Smooth muscle cell (in vitro differentiated cells): Measurements from ENCODE around the gene CWH43. TPM values are rescaled to one million over a fixed set of nuclear protein-coding genes. Genes with fewer than 3 reads are reported as not detected.

Experiments used
- DNase-seq: peaks from one replicate; lab custom pipeline; 2025; ENCODE audit not compliant: unreplicated experiment; lab: John Stamatoyannopoulos, UW
- H2AFZ ChIP-seq: fragments of 200-600 bp; sonication (generic); 2 replicates; pipeline ENCODE4 v1.6.0; 2016; ENCODE audit warnings: antibody characterized with exemption, low read depth, mild to moderate bottlenecking
- H3F3A ChIP-seq: fragments of 200-600 bp; sonication (generic); 2 replicates; pipeline ENCODE4 v1.6.0; 2017; ENCODE audit warnings: antibody characterized with exemption, low read depth
- H3K27ac ChIP-seq: fragments of 200-600 bp; sonication (generic); 2 replicates; pipeline ENCODE4 v1.5.1; 2016; ENCODE audit warnings: low read depth, mild to moderate bottlenecking
- H3K27me3 ChIP-seq: fragments of 200-600 bp; sonication (generic); 2 replicates; pipeline ENCODE4 v1.6.1; 2016; ENCODE audit warnings: low read depth, mild to moderate bottlenecking
- H3K36me3 ChIP-seq: fragments of 200-600 bp; sonication (generic); 2 replicates; pipeline ENCODE4 v1.5.1; 2016; ENCODE audit warnings: low read depth
- H3K4me1 ChIP-seq: fragments of 200-600 bp; sonication (generic); 2 replicates; pipeline ENCODE4 v1.5.1; 2016; ENCODE audit warnings: low read depth
- H3K4me2 ChIP-seq: fragments of 200-600 bp; sonication (generic); 2 replicates; pipeline ENCODE4 v1.6.0; 2016; ENCODE audit warnings: mild to moderate bottlenecking
- H3K4me3 ChIP-seq: fragments of 200-600 bp; sonication (generic); 2 replicates; pipeline ENCODE4 v1.5.1; 2016; ENCODE audit warnings: mild to moderate bottlenecking
- H3K79me2 ChIP-seq: fragments of 200-600 bp; sonication (generic); 2 replicates; pipeline ENCODE4 v1.6.0; 2016; ENCODE audit warnings: low read depth, mild to moderate bottlenecking
- H3K9ac ChIP-seq: fragments of 200-600 bp; sonication (generic); 2 replicates; pipeline ENCODE4 v1.6.0; 2016; ENCODE audit warnings: low read depth
- H3K9me3 ChIP-seq: fragments of 200-600 bp; sonication (generic); replicated peaks from 2 replicates; pipeline ENCODE4 v1.5.1; 2016; ENCODE audit warnings: low read depth
- H4K20me1 ChIP-seq: fragments of 200-600 bp; sonication (generic); 2 replicates; pipeline ENCODE4 v1.6.0; 2016; ENCODE audit warnings: low read depth
- WGBS: methylation state at CpG from one replicate; pipeline ENCODE4 v1.1.7; 2016; ENCODE audit warnings: low lambda C conversion rate; 5-methylcytosine and 5-hydroxymethylcytosine counted together
- polyA plus RNA-seq: library from polyadenylated mRNA; unstranded; fragments of >200 nt; fragmentation: Nextera tagmentation; extraction: Ambion mirVana; gene quantifications from 2 replicates; pipeline ENCODE4 v1.2.1, GENCODE V29; 2016
- total RNA-seq: library from RNA; depleted of rRNA; stranded (reverse); fragments of >200 nt; gene quantifications from 2 replicates; pipeline ENCODE4 v1.2.3, GENCODE V29; 2014
- TF ChIP-seq, protein P1 (sequence below): fragments of 200-600 bp; sonication (generic); IDR thresholded peaks from 2 replicates; pipeline ENCODE4 v1.5.1; 2017; ENCODE audit warnings: borderline replicate concordance, mild to moderate bottlenecking, antibody characterized with exemption; ENCODE audit not compliant: insufficient read depth, poor library complexity, severe bottlenecking

Gene CWH43
- total and polyA plus RNA-seq, 2 experiments from 2014 or later: 0.50 to 7.2 TPM

DNA sequence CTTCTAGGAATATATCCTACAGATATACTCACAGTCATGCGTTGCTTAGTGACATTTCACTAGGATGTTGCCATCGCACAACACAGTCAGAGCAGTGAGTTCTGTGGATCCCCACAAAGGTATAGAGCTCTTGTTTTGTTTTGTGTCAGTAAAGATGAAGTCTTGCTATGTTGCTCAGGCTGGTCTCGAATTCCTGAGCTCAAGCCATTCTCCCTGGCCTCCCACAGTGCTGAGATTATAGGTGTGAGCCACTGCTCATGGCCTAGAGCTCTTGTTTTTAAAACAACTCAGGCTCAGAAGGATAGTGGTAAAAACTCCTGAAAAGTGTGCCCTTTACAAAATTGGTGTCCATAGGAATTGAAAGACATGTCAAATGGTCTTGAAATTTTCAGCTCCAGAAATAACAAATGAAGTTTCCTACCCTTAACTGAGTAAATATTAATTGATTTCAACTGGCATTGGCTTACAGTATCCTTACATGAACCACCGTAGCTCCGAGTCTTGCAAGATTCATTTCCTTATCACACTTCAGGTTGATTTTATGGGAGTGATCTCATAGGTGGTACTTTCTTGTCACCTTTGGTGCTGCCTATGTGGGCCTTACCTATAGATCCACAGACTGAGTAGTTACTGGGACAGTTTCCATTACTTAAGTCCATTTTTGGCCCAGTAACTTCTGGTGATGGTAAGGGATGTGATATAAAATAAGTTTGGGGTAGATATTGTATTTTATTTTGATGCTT is 3.6 kb downstream of the CWH43 start:
- DNase-seq: no peak
- Histone ChIP-seq H3K79me2 (no peaks in the 10 kb centered on the region), H4K20me1 (no peaks in the 10 kb centered on the region), H2AFZ (no peak overlapping the region), H3K36me3 (no peaks in the 10 kb centered on the region), H3K4me1 (no peaks in the 10 kb centered on the region), H3K27ac (no peak overlapping the region), H3K9me3 (no peaks in the 10 kb centered on the region), H3K9ac (no peak overlapping the region), H3K4me3 (no peak overlapping the region), H3K4me2 (no peak overlapping the region), H3F3A (no peaks in the 10 kb centered on the region), H3K27me3 (peaks cover 41% of the 10 kb centered on the region)
- WGBS: 70% methylated on average over 5 of the region's 5 CpGs
- TF ChIP-seq, protein P1, sequence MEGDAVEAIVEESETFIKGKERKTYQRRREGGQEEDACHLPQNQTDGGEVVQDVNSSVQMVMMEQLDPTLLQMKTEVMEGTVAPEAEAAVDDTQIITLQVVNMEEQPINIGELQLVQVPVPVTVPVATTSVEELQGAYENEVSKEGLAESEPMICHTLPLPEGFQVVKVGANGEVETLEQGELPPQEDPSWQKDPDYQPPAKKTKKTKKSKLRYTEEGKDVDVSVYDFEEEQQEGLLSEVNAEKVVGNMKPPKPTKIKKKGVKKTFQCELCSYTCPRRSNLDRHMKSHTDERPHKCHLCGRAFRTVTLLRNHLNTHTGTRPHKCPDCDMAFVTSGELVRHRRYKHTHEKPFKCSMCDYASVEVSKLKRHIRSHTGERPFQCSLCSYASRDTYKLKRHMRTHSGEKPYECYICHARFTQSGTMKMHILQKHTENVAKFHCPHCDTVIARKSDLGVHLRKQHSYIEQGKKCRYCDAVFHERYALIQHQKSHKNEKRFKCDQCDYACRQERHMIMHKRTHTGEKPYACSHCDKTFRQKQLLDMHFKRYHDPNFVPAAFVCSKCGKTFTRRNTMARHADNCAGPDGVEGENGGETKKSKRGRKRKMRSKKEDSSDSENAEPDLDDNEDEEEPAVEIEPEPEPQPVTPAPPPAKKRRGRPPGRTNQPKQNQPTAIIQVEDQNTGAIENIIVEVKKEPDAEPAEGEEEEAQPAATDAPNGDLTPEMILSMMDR: no peak

DNA sequence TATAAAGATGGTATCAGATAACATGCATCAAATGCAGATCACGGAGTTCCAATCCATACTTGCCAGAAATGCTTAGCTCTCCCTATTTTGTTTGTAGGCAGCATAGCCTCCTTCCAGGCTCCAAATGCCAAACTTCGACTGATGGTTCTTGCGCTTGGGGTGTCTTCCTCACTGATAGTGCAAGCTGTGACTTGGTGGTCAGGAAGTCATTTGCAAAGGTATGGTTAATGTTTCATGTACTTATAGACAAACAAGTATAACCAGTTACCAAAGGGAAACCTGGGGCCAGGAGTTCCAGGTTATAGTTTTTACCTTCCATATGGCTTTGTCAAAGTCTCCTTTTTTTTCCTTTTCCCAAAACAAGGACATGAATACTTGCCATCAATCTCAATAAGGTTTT is 5.3 kb downstream of the CWH43 start:
- 59% methylated on average over 3 of the region's 3 CpGs for WGBS
- no peaks in the 10 kb centered on the region for H3F3A ChIP-seq
- H3K4me2 ChIP-seq: no peak overlapping the region
- no peak overlapping the region for H3K27ac ChIP-seq
- TF ChIP-seq, protein P1: no peak
- no peak overlapping the region for H3K9ac ChIP-seq
- H4K20me1 ChIP-seq: no peaks in the 10 kb centered on the region
- H3K4me3 ChIP-seq: no peak overlapping the region
- H3K79me2 ChIP-seq: no peaks in the 10 kb centered on the region
- H2AFZ ChIP-seq: no peak overlapping the region
- H3K27me3 ChIP-seq: peaks cover 24% of the 10 kb centered on the region
- H3K36me3 ChIP-seq: no peaks in the 10 kb centered on the region
- H3K4me1 ChIP-seq: no peaks in the 10 kb centered on the region
- H3K9me3 ChIP-seq: no peaks in the 10 kb centered on the region
- DNase-seq: no peak

DNA sequence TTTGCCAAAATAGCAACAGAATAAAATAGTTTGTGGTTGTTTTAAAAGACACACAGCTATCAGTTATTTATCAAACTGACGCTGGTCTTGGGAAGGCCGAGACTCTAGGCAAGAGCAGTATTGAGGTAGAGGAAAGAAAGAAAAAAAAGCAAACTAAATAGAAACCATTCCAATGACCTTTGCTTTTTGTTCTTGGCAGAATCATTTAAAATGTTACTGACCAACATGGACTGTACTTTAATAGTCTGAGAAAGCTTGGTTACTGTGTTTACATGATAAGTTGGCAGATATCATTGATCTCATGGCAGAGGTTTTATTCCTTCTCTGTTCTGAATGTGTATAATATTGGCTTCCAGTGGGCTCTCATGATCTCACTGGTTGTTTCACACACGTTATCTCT is 11.9 kb downstream of the CWH43 start:
- Histone ChIP-seq H3K4me2 (no peak overlapping the region), H3K36me3 (no peaks in the 10 kb centered on the region), H3K79me2 (no peaks in the 10 kb centered on the region), H3K9me3 (peaks cover 5% of the 10 kb centered on the region), H3K4me3 (no peak overlapping the region), H3K9ac (no peak overlapping the region), H2AFZ (no peak overlapping the region), H3K27me3 (no peaks in the 10 kb centered on the region), H3K27ac (no peak overlapping the region), H3F3A (no peaks in the 10 kb centered on the region), H3K4me1 (no peaks in the 10 kb centered on the region), H4K20me1 (no peaks in the 10 kb centered on the region)
- no peak for DNase-seq
- TF ChIP-seq, protein P1: no peak
- 66% methylated on average over 3 of the region's 3 CpGs for WGBS

DNA sequence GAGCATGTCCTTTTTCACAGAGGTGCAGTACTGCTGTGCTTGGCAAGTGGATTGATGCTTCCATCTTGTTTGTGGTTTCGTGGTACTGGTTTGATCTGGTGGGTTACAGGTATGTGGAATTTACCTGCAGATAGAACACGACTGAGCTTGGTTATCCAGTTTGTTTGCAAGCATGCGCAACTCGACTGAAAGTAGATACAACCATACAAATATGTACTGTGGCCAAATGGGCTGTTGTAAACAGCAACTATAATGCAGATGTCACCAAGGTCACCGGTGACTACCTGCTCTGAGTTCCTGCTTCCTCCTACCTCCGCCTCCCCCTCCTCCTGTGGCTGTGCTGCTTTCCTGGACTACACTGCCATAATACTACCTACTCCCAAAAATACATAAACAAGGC is 12.4 kb downstream of the CWH43 start:
- DNase-seq: no peak
- no peaks in the 10 kb centered on the region for H3K4me1 ChIP-seq
- WGBS: 76% methylated on average over 6 of the region's 6 CpGs

More for the DNA sequence above, 12.4 kb downstream of the CWH43 start:
- Histone ChIP-seq H3F3A (no peaks in the 10 kb centered on the region), H3K27ac (no peak overlapping the region), H4K20me1 (no peaks in the 10 kb centered on the region), H3K4me3 (no peak overlapping the region), H3K27me3 (no peaks in the 10 kb centered on the region), H3K9me3 (peaks cover 5% of the 10 kb centered on the region), H3K79me2 (no peaks in the 10 kb centered on the region), H2AFZ (no peak overlapping the region), H3K36me3 (no peaks in the 10 kb centered on the region), H3K9ac (no peak overlapping the region), H3K4me2 (no peak overlapping the region)
- TF ChIP-seq, protein P1: no peak
